Measurements from ENCODE around the gene CEP20.

GRCh38 chr16:15900357-15900756 is 12.0 kb upstream of the CEP20 start:
- TF ChIP-seq CTCF (IDR thresholded peaks at IDR 0.05) (no peak), HMGXB4 (CRISPR knock-in tag; IDR thresholded peaks at IDR 0.05; ENCODE audit: borderline replicate concordance) (no peak), ZFP36 (IDR thresholded peaks at IDR 0.05; ENCODE audit: borderline replicate concordance, partially characterized antibody) (no peak), JUNB (IDR thresholded peaks at IDR 0.05) (no peak), RNF2 (IDR thresholded peaks at IDR 0.05; ENCODE audit: borderline replicate concordance, low read depth) (no peak), EP300 (IDR thresholded peaks at IDR 0.05) (no peak)

Data from A549 (cell line).